Fibroblast of lung (primary cell): ENCODE results near the gene ARHGAP10. TPM values are rescaled to one million over a fixed set of nuclear protein-coding genes. Genes with fewer than 3 reads are reported as not detected.

ENCODE experiments used
- DNase-seq, 2 donors: peaks; one replicate each; pipeline versions ENCODE4 v3.0.0 to v3.0.0-alpha.2; 2010; ENCODE audit warnings: low read depth in 2 of 2
- H2AFZ ChIP-seq: 2 replicates; pipeline ENCODE4 v1.5.1; 2012; ENCODE audit warnings: low read length, control low read depth, inconsistent platforms
- H3K27ac ChIP-seq: 2 replicates; pipeline ENCODE4 v1.5.1; 2011; ENCODE audit warnings: low read length, control low read depth; ENCODE audit not compliant: insufficient read depth
- H3K27me3 ChIP-seq: 2 replicates; pipeline ENCODE4 v1.5.1; 2011; ENCODE audit warnings: mild to moderate bottlenecking, low read length; ENCODE audit not compliant: control insufficient read depth, insufficient read depth
- H3K36me3 ChIP-seq: 2 replicates; pipeline ENCODE4 v1.5.1; 2011; ENCODE audit warnings: low read length; ENCODE audit not compliant: control insufficient read depth, insufficient read depth
- H3K4me1 ChIP-seq: 2 replicates; pipeline ENCODE4 v1.5.1; 2011; ENCODE audit warnings: low read length; ENCODE audit not compliant: control insufficient read depth, insufficient read depth; ENCODE audit errors: extremely low read depth
- H3K4me2 ChIP-seq: 2 replicates; pipeline ENCODE4 v1.5.1; 2011; ENCODE audit warnings: low read length, control low read depth; ENCODE audit not compliant: insufficient read depth; ENCODE audit errors: extremely low read depth
- H3K4me3 ChIP-seq, 4 experiments: fragments of 200-600 bp in 1 of 4; sonication (generic) in 1 of 4; replicated peaks in 1 of 4; 2 replicates each; pipeline ENCODE4 v1.5.1; 2011 to 2016; ENCODE audit warnings: low read length in 4 of 4, low read depth in 3 of 4, mild to moderate bottlenecking in 3 of 4, control low read depth in 2 of 4, inconsistent platforms in 1 of 4, mixed read lengths in 1 of 4; ENCODE audit not compliant: insufficient read depth in 1 of 4; ENCODE audit errors: control extremely low read depth in 1 of 4
- H3K79me2 ChIP-seq: 2 replicates; pipeline ENCODE4 v1.5.1; 2012; ENCODE audit warnings: mild to moderate bottlenecking, low read length, inconsistent platforms; ENCODE audit not compliant: control insufficient read depth, insufficient read depth
- H3K9ac ChIP-seq: 2 replicates; pipeline ENCODE4 v1.5.1; 2011; ENCODE audit warnings: mild to moderate bottlenecking, low read length, control low read depth; ENCODE audit not compliant: insufficient read depth
- H3K9me3 ChIP-seq: 2 replicates; pipeline ENCODE4 v1.5.1; 2012; ENCODE audit warnings: low read depth, low read length; ENCODE audit not compliant: control insufficient read depth, insufficient read depth
- H4K20me1 ChIP-seq: 2 replicates; pipeline ENCODE4 v1.5.1; 2011; ENCODE audit warnings: low read length; ENCODE audit not compliant: control insufficient read depth, insufficient read depth; ENCODE audit errors: extremely low read depth
- EZH2 ChIP-seq: IDR thresholded peaks from 2 replicates; pipeline ENCODE4 v1.5.1; 2012; ENCODE audit warnings: low read length, control low read depth, mild to moderate bottlenecking; ENCODE audit errors: missing control alignments
- polyA plus RNA-seq, 2 donors: library from polyadenylated mRNA; depleted of rRNA in 1 of 2; stranded (reverse) in 1 of 2; unstranded in 1 of 2; fragments of >200 nt; gene quantifications; 2 replicates each; pipeline ENCODE4 v1.2.1, GENCODE V29; 2011 to 2012; ENCODE audit warnings: missing spikeins in 1 of 2
- total RNA-seq: library from RNA; depleted of rRNA; stranded (reverse); fragments of >200 nt; gene quantifications from 2 replicates; pipeline ENCODE4 v1.2.1, GENCODE V29; 2014
- TF ChIP-seq, protein P1 (sequence below), 2 donors: IDR thresholded peaks in 1 of 2; conservative IDR thresholded peaks in 1 of 2; 1 replicate in 1 of 2; 2 replicates in 1 of 2; pipeline ENCODE4 v1.5.1; 2011 to 2012; ENCODE audit warnings: low read length in 2 of 2, control low read depth in 1 of 2, inconsistent platforms in 1 of 2, low read depth in 1 of 2, mild to moderate bottlenecking in 1 of 2

Gene ARHGAP10
- total and polyA plus RNA-seq, 2 donors (not counting 1 experiment from before 2014, with no cell fraction given), result 21.6 to 35.8 TPM

DNA sequence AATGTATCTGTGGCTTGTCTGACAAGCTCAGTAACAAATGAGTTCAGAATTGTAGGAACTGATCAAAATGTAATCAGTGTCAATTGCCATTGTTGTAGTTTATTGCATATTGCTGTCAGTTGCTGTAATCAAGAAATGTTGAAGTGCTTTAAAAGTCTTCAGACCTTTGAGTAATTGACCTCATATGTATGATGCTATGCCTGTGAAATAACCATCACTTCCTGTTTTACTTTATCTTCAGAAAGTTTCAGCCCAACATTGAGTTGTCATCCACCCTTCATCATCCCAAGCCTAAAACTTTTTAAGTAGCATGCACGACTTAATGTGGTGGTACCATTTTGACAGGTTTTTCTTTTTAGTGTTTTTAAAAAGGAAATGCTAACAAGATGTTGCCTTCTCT lies 212.4 kb downstream of the ARHGAP10 start:
- DNase-seq, result no peak
- Histone ChIP-seq H3K79me2 (no peaks in the 10 kb centered on the region), H3K9me3 (no peaks in the 10 kb centered on the region), H3K27ac (no peak overlapping the region), H2AFZ (no peak overlapping the region), H3K36me3 (peaks cover 2% of the 10 kb centered on the region), H3K27me3 (no peaks in the 10 kb centered on the region), H4K20me1 (no peaks in the 10 kb centered on the region), H3K4me3 (no peak overlapping the region), H3K9ac (no peak overlapping the region), H3K4me2 (no peak overlapping the region), H3K4me1 (peaks cover 3% of the 10 kb centered on the region)
- no peak for TF ChIP-seq EZH2
- TF ChIP-seq, protein P1, sequence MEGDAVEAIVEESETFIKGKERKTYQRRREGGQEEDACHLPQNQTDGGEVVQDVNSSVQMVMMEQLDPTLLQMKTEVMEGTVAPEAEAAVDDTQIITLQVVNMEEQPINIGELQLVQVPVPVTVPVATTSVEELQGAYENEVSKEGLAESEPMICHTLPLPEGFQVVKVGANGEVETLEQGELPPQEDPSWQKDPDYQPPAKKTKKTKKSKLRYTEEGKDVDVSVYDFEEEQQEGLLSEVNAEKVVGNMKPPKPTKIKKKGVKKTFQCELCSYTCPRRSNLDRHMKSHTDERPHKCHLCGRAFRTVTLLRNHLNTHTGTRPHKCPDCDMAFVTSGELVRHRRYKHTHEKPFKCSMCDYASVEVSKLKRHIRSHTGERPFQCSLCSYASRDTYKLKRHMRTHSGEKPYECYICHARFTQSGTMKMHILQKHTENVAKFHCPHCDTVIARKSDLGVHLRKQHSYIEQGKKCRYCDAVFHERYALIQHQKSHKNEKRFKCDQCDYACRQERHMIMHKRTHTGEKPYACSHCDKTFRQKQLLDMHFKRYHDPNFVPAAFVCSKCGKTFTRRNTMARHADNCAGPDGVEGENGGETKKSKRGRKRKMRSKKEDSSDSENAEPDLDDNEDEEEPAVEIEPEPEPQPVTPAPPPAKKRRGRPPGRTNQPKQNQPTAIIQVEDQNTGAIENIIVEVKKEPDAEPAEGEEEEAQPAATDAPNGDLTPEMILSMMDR (conservative IDR thresholded peaks at IDR 0.05 in 1 of 2, IDR thresholded peaks at IDR 0.05 in 1 of 2; ENCODE audit: low read depth in 1 of 2, low read length in 2 of 2), result no peak

DNA sequence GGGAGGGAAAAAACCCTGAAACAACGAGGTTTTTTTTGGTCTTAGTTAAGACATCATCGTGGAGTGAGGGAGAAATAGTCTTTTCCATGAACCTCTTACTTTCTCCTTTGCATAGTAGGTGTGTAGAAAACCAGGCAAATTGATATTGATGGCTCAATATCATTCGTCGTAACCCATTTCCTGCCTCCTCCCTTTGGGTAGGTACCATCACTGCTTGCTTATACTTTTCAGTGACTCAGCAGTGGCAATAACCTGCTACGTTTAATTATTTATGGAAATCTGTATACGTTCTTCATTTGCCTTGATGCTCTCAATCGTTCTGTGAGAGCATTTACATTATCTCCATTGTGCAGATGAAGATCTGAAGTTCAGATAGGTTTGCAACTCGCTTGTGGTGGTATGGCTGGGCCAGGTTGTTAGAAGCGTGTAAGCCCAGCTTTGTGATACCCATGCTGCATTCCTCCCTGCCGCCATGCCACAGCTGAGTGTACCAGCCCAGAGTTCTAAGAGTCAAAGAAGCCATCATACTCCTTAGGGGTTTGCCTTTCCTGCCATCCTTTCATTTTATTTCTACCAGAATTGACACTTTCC lies 212.9 kb downstream of the ARHGAP10 start:
- DNase-seq, result no peak
- no peaks in the 10 kb centered on the region for H3K79me2 ChIP-seq
- TF ChIP-seq, protein P1 (conservative IDR thresholded peaks at IDR 0.05 in 1 of 2, IDR thresholded peaks at IDR 0.05 in 1 of 2; ENCODE audit: low read depth in 1 of 2, low read length in 2 of 2), result no peak
- no peak for TF ChIP-seq EZH2

DNA sequence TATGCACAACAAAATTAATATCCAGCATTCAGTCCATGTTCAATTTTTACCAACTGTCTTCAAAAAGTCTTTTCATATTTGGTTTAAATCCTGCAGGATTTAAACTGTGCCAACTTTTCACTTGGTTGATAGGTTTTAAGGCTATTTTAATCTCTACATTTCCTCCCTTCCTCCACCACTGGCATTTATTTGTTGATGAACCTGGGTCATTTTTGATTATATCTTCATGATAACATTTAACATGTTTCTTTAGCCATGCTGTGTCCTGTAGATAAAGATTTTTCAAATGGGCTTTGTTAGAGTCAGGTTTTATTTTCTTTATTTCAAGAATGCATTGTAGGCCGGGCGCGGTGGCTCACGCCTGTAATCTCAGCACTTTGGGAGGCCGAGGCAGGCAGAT lies 216.4 kb downstream of the ARHGAP10 start:
- Histone ChIP-seq H3K9me3 (no peaks in the 10 kb centered on the region), H3K27me3 (no peaks in the 10 kb centered on the region), H3K4me3 (no peak overlapping the region), H3K36me3 (peaks cover 2% of the 10 kb centered on the region), H4K20me1 (no peaks in the 10 kb centered on the region), H3K4me1 (no peaks in the 10 kb centered on the region), H3K79me2 (no peaks in the 10 kb centered on the region), H3K4me2 (no peak overlapping the region), H3K27ac (no peak overlapping the region), H3K9ac (no peak overlapping the region), H2AFZ (no peak overlapping the region)
- no peak for TF ChIP-seq EZH2
- TF ChIP-seq, protein P1 (conservative IDR thresholded peaks at IDR 0.05 in 1 of 2, IDR thresholded peaks at IDR 0.05 in 1 of 2; ENCODE audit: low read depth in 1 of 2, low read length in 2 of 2), result no peak
- DNase-seq, result no peak

More for the DNA sequence above, 212.9 kb downstream of the ARHGAP10 start:
- Histone ChIP-seq H3K27ac (no peak overlapping the region), H3K27me3 (no peaks in the 10 kb centered on the region), H3K9ac (no peak overlapping the region), H2AFZ (no peak overlapping the region), H4K20me1 (no peaks in the 10 kb centered on the region), H3K4me2 (no peak overlapping the region), H3K4me3 (no peak overlapping the region), H3K36me3 (peaks cover 2% of the 10 kb centered on the region), H3K4me1 (peaks cover 3% of the 10 kb centered on the region), H3K9me3 (no peaks in the 10 kb centered on the region)
